Measurements from ENCODE around the gene MIDN. TPM values are rescaled to one million over a fixed set of nuclear protein-coding genes. Genes with fewer than 3 reads are reported as not detected.

Gene MIDN
- total and polyA plus RNA-seq, 2 donors: 12.2 to 64.3 TPM

- H3K27ac ChIP-seq (ENCODE audit: low read depth): no peak overlapping the region
- H3K36me3 ChIP-seq (ENCODE audit: insufficient read depth): no peaks in the 10 kb centered on the region
- no peak for DNase-seq (ENCODE audit: extremely low spot score)
- no peaks in the 10 kb centered on the region for H3K4me1 ChIP-seq (ENCODE audit: insufficient read depth)
- no peak overlapping the region for H3K4me3 ChIP-seq (ENCODE audit: low read depth, low read length)
- 31% methylated on average over 35 of the region's 35 CpGs for WGBS
These were observed 19.3 kb downstream of the MIDN start for GRCh38 chr19:1267477-1268225.

GRCh38 chr19:1268226-1269064, 20.1 kb downstream of the MIDN start:
- Histone ChIP-seq H3K36me3 (ENCODE audit: insufficient read depth) (peaks cover 3% of the 10 kb centered on the region), H3K4me1 (ENCODE audit: insufficient read depth) (no peaks in the 10 kb centered on the region), H3K4me3 (ENCODE audit: low read depth, low read length) (no peak overlapping the region), H3K27ac (ENCODE audit: low read depth) (peak overlapping the region; percentile 4)
- WGBS: 47% methylated on average over 40 of the region's 40 CpGs
- no peak for DNase-seq (ENCODE audit: extremely low spot score)

GRCh38 chr19:1269065-1269477, 20.7 kb downstream of the MIDN start, which contains the start of gene CIRBP:
Gene CIRBP, plus strand, starts transcription at chr19:1269332. Its CDS starts 1,602 bp downstream, at chr19:1270934.
- Histone ChIP-seq H3K36me3 (ENCODE audit: insufficient read depth) (peaks cover 4% of the 10 kb centered on the region), H3K27ac (ENCODE audit: low read depth) (peak within 1 kb of the TSS; percentile 100), H3K4me1 (ENCODE audit: insufficient read depth) (no peaks in the 10 kb centered on the region), H3K4me3 (ENCODE audit: low read depth, low read length) (peak within 1 kb of the TSS; percentile 77)
- DNase-seq (ENCODE audit: extremely low spot score): peak; percentile 96
- WGBS: under 1% methylated on average over 50 of the region's 50 CpGs

GRCh38 chr19:1269478-1270212, 21.3 kb downstream of the MIDN start:
- DNase-seq (ENCODE audit: extremely low spot score): no peak
- under 1% methylated on average over 64 of the region's 64 CpGs for WGBS
- H3K27ac ChIP-seq (ENCODE audit: low read depth): peak overlapping the region; percentile 100
- H3K4me1 ChIP-seq (ENCODE audit: insufficient read depth): no peaks in the 10 kb centered on the region
- peaks cover 5% of the 10 kb centered on the region for H3K36me3 ChIP-seq (ENCODE audit: insufficient read depth)
- H3K4me3 ChIP-seq (ENCODE audit: low read depth, low read length): peak overlapping the region; percentile 77

GRCh38 chr19:1270213-1270853, 21.9 kb downstream of the MIDN start:
- DNase-seq (ENCODE audit: extremely low spot score): no peak
- WGBS: 29% methylated on average over 8 of the region's 8 CpGs
- H3K27ac ChIP-seq (ENCODE audit: low read depth): peak overlapping the region; percentile 100
- peaks cover 5% of the 10 kb centered on the region for H3K36me3 ChIP-seq (ENCODE audit: insufficient read depth)
- H3K4me1 ChIP-seq (ENCODE audit: insufficient read depth): no peaks in the 10 kb centered on the region
- H3K4me3 ChIP-seq (ENCODE audit: low read depth, low read length): peak overlapping the region; percentile 77

GRCh38 chr19:1270854-1271527, 22.6 kb downstream of the MIDN start:
- Histone ChIP-seq H3K4me1 (ENCODE audit: insufficient read depth) (no peaks in the 10 kb centered on the region), H3K36me3 (ENCODE audit: insufficient read depth) (peaks cover 5% of the 10 kb centered on the region), H3K27ac (ENCODE audit: low read depth) (no peak overlapping the region), H3K4me3 (ENCODE audit: low read depth, low read length) (peak overlapping the region; percentile 6)
- 64% methylated on average over 26 of the region's 26 CpGs for WGBS
- no peak for DNase-seq (ENCODE audit: extremely low spot score)

GRCh38 chr19:1271528-1272422, 23.4 kb downstream of the MIDN start:
- DNase-seq (ENCODE audit: extremely low spot score): no peak
- 72% methylated on average over 37 of the region's 37 CpGs for WGBS
- H3K4me3 ChIP-seq (ENCODE audit: low read depth, low read length): no peak overlapping the region
- H3K27ac ChIP-seq (ENCODE audit: low read depth): no peak overlapping the region
- no peaks in the 10 kb centered on the region for H3K4me1 ChIP-seq (ENCODE audit: insufficient read depth)
- peaks cover 5% of the 10 kb centered on the region for H3K36me3 ChIP-seq (ENCODE audit: insufficient read depth)

- Histone ChIP-seq H3K4me3 (ENCODE audit: low read depth, low read length) (no peak overlapping the region), H3K36me3 (ENCODE audit: insufficient read depth) (peaks cover 5% of the 10 kb centered on the region), H3K27ac (ENCODE audit: low read depth) (no peak overlapping the region), H3K4me1 (ENCODE audit: insufficient read depth) (no peaks in the 10 kb centered on the region)
- DNase-seq (ENCODE audit: extremely low spot score): no peak
- 69% methylated on average over 33 of the region's 33 CpGs for WGBS
These were observed 24.3 kb downstream of the MIDN start for GRCh38 chr19:1272423-1273262.

GRCh38 chr19:1273263-1274041, 25.1 kb downstream of the MIDN start:
- Histone ChIP-seq H3K4me3 (ENCODE audit: low read depth, low read length) (no peak overlapping the region), H3K27ac (ENCODE audit: low read depth) (no peak overlapping the region), H3K36me3 (ENCODE audit: insufficient read depth) (peaks cover 5% of the 10 kb centered on the region), H3K4me1 (ENCODE audit: insufficient read depth) (no peaks in the 10 kb centered on the region)
- 80% methylated on average over 25 of the region's 25 CpGs for WGBS
- DNase-seq (ENCODE audit: extremely low spot score): no peak

GRCh38 chr19:1274081-1274851, 25.9 kb downstream of the MIDN start:
- 79% methylated on average over 46 of the region's 46 CpGs for WGBS
- H3K36me3 ChIP-seq (ENCODE audit: insufficient read depth): peaks cover 7% of the 10 kb centered on the region
- H3K27ac ChIP-seq (ENCODE audit: low read depth): no peak overlapping the region

More at GRCh38 chr19:1274081-1274851, 25.9 kb downstream of the MIDN start:
- no peaks in the 10 kb centered on the region for H3K4me1 ChIP-seq (ENCODE audit: insufficient read depth)
- H3K4me3 ChIP-seq (ENCODE audit: low read depth, low read length): no peak overlapping the region
- DNase-seq (ENCODE audit: extremely low spot score): no peak

All from urinary bladder (tissue), 4 donors.